Brain microvascular endothelial cell (primary cell): ENCODE data around the gene EHBP1.

Experiments
- DNase-seq: peaks from one replicate; pipeline ENCODE4 v3.0.0-alpha.2; 2020
- H3K27ac ChIP-seq: fragments of 250-450 bp; sonication (Bioruptor Pico); 2 replicates; pipeline ENCODE4 v1.5.1; 2020; ENCODE audit warnings: mild to moderate bottlenecking, moderate library complexity
- H3K27me3 ChIP-seq: fragments of 250-450 bp; sonication (Bioruptor Pico); replicated peaks from 2 replicates; pipeline ENCODE4 v1.5.1; 2020; ENCODE audit warnings: mild to moderate bottlenecking
- H3K36me3 ChIP-seq: fragments of 250-450 bp; sonication (Bioruptor Pico); replicated peaks from 2 replicates; pipeline ENCODE4 v1.5.1; 2020; ENCODE audit warnings: mild to moderate bottlenecking
- H3K4me3 ChIP-seq: 2 replicates; pipeline ENCODE4 v1.5.1; 2011; ENCODE audit warnings: low read depth, mild to moderate bottlenecking, control low read depth, low read length, moderate library complexity
- in situ Hi-C: cut with HindIII; loops from 2 replicates; pipeline ENCODE4 v1.10.0; 2017; ENCODE audit warnings: low sequenced_read_pairs, low pct_ligation_motif_present
- TF ChIP-seq, protein P1 (sequence below): IDR thresholded peaks from 2 replicates; pipeline ENCODE4 v1.5.1; 2011; ENCODE audit warnings: low read depth, mild to moderate bottlenecking, moderate library complexity, low read length, control low read depth, inconsistent platforms; ENCODE audit errors: missing control alignments

EHBP1 gene

DNA sequence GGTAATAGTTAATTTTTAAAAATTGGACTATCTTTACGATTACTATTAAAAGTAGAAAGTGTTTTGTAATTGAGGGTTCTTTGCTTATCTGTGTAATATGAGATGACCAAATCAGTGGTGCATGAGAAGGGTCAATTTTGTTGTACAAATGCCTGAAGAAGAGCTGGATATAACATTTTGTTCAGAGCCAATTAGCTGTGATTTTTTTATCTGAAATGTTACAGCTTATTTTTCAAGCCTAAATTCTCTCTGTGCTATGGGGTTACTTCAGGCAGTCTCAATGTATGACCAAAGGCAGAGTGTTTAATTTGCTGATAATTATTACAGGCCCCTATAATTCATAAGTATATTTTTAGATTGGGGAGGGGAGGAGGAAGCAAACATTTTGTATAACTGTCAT, 386.9 kb downstream of the EHBP1 start:
- H3K36me3 ChIP-seq = no peaks in the 10 kb centered on the region
- TF ChIP-seq, protein P1, sequence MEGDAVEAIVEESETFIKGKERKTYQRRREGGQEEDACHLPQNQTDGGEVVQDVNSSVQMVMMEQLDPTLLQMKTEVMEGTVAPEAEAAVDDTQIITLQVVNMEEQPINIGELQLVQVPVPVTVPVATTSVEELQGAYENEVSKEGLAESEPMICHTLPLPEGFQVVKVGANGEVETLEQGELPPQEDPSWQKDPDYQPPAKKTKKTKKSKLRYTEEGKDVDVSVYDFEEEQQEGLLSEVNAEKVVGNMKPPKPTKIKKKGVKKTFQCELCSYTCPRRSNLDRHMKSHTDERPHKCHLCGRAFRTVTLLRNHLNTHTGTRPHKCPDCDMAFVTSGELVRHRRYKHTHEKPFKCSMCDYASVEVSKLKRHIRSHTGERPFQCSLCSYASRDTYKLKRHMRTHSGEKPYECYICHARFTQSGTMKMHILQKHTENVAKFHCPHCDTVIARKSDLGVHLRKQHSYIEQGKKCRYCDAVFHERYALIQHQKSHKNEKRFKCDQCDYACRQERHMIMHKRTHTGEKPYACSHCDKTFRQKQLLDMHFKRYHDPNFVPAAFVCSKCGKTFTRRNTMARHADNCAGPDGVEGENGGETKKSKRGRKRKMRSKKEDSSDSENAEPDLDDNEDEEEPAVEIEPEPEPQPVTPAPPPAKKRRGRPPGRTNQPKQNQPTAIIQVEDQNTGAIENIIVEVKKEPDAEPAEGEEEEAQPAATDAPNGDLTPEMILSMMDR = no peak
- H3K27me3 ChIP-seq = no peaks in the 10 kb centered on the region
- no peak overlapping the region for H3K27ac ChIP-seq
- no peak overlapping the region for H3K4me3 ChIP-seq
- in situ Hi-C loops = no loop called here
- no peak for DNase-seq

DNA sequence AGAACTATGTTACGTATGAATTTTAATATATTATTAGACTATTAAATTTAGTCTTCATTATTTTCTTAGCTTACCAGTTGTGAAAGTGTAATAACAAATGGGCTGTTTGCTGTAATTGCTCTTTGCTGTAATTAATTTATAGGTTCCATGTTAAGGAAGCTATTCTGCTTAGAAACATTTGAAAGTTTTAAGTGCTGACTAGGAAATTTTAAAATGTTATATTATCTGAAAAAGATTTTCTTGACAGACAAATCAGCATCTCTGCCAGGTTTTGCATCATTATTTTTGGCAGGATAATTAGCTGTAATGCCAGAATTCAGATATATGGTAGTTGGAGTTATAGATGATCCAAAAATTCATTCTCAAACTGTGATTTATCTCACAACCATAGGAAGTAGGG, 387.3 kb downstream of the EHBP1 start:
- TF ChIP-seq, protein P1 = no peak
- Histone ChIP-seq H3K27me3 (no peaks in the 10 kb centered on the region), H3K36me3 (no peaks in the 10 kb centered on the region), H3K4me3 (no peak overlapping the region), H3K27ac (no peak overlapping the region)
- in situ Hi-C loops = no loop called here
- DNase-seq = no peak

DNA sequence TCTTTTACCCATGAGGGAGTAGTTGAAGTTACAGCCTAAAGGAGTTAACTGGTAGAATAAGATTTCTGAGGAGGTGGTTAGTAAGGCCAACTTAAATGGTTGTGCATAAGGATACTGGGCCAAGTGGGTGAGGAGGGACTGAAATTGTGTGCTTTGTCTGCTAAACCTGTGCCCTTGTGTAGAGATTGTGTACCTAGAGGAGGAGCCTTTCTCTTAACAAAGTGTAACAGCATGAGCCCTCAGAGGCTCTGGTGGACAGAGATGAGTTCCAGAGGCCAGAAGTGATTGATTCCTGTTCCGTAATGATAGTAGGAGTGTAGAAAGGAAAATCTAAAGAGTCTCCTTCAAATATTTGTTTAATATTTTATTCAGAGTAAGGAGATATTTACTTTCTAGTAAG, 388.0 kb downstream of the EHBP1 start:
- TF ChIP-seq, protein P1 = no peak
- Histone ChIP-seq H3K36me3 (no peaks in the 10 kb centered on the region), H3K27me3 (no peaks in the 10 kb centered on the region), H3K4me3 (no peak overlapping the region), H3K27ac (no peak overlapping the region)
- in situ Hi-C loops = no loop called here
- no peak for DNase-seq
